ENCODE results near the gene GRIN2D.

The GRIN2D gene

GRCh38 chr19:48421548-48421947 lies 28.1 kb downstream of the GRIN2D start:
- TF ChIP-seq CTCF (conservative IDR thresholded peaks at IDR 0.05; ENCODE audit: low read depth, low read length) = no peak

DNA sequence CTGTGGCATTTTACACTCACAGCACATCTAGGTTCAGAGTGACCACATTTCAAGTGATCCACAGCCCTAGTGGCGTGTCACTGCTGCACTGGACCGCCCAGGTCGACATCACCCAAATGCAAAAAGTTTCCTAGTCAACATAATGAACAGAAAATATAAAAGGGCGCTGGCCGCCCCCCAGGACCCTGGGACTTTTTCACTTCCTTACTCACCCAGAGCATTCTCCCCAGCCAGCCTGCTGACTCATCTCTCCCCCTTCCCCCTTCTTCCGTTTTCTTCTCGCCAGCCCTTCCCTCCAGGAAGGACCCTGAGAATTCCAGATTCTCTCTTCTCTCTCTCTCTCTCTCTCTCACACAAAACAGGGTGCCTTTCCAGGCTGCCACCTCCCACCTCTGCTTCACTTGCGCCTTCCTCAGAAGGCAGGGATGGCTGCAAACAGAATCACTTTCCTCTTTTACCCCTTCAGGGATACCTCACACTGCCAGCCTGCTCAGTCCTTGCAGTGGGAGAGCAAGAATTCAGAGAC lies 31.3 kb downstream of the GRIN2D start:
- Histone ChIP-seq H3K36me3 (ENCODE audit: insufficient read depth) (no peaks in the 10 kb centered on the region), H3K79me2 (ENCODE audit: insufficient read depth, low read depth) (no peaks in the 10 kb centered on the region), H3K4me3 (IDR thresholded peaks at IDR 0.05; ENCODE audit: insufficient read depth, low read depth, low read length) (no peak overlapping the region), H3K9ac (no peak overlapping the region), H3K27me3 (ENCODE audit: insufficient read depth, low read depth) (no peaks in the 10 kb centered on the region; the same call in 1 of the 2 replicates), H3K4me1 (ENCODE audit: low read depth, poor library complexity, severe bottlenecking) (no peaks in the 10 kb centered on the region), H2AFZ (ENCODE audit: low read depth) (no peak overlapping the region), H3K4me2 (no peak overlapping the region), H3K27ac (no peak overlapping the region), H4K20me1 (ENCODE audit: insufficient read depth) (no peaks in the 10 kb centered on the region)
- no peak for TF ChIP-seq CTCF (conservative IDR thresholded peaks at IDR 0.05; ENCODE audit: low read depth, low read length)

More at GRCh38 chr19:48421548-48421947, 28.1 kb downstream of the GRIN2D start:
- Histone ChIP-seq H3K4me1 (ENCODE audit: low read depth, poor library complexity, severe bottlenecking) (peaks cover 28% of the 10 kb centered on the region), H4K20me1 (ENCODE audit: insufficient read depth) (no peaks in the 10 kb centered on the region), H3K27ac (no peak overlapping the region), H3K4me2 (no peak overlapping the region), H3K36me3 (ENCODE audit: insufficient read depth) (no peaks in the 10 kb centered on the region), H2AFZ (ENCODE audit: low read depth) (no peak overlapping the region), H3K4me3 (IDR thresholded peaks at IDR 0.05; ENCODE audit: insufficient read depth, low read depth, low read length) (no peak overlapping the region), H3K9ac (no peak overlapping the region), H3K79me2 (ENCODE audit: insufficient read depth, low read depth) (no peaks in the 10 kb centered on the region), H3K27me3 (ENCODE audit: insufficient read depth, low read depth) (no peaks in the 10 kb centered on the region; the same call in 1 of the 2 replicates)

GRCh38 chr19:48428670-48429069 lies 35.2 kb downstream of the GRIN2D start:
- no peak overlapping the region for H2AFZ ChIP-seq (ENCODE audit: low read depth)
- H3K36me3 ChIP-seq (ENCODE audit: insufficient read depth) = no peaks in the 10 kb centered on the region
- TF ChIP-seq CTCF (conservative IDR thresholded peaks at IDR 0.05; ENCODE audit: low read depth, low read length) = no peak
- no peaks in the 10 kb centered on the region for H3K79me2 ChIP-seq (ENCODE audit: insufficient read depth, low read depth)
- H3K4me2 ChIP-seq = no peak overlapping the region
- no peaks in the 10 kb centered on the region for H4K20me1 ChIP-seq (ENCODE audit: insufficient read depth)
- no peak overlapping the region for H3K27ac ChIP-seq
- H3K4me3 ChIP-seq (IDR thresholded peaks at IDR 0.05; ENCODE audit: insufficient read depth, low read depth, low read length) = no peak overlapping the region
- no peaks in the 10 kb centered on the region for H3K4me1 ChIP-seq (ENCODE audit: low read depth, poor library complexity, severe bottlenecking)
- no peak overlapping the region for H3K9ac ChIP-seq
- H3K27me3 ChIP-seq (ENCODE audit: insufficient read depth, low read depth) = no peaks in the 10 kb centered on the region; the same call in 1 of the 2 replicates

GRCh38 chr19:48433337-48433736 lies 39.9 kb downstream of the GRIN2D start:
- no peak for TF ChIP-seq CTCF (conservative IDR thresholded peaks at IDR 0.05; ENCODE audit: low read depth, low read length)
- no peak overlapping the region for H3K27ac ChIP-seq
- H4K20me1 ChIP-seq (ENCODE audit: insufficient read depth) = no peaks in the 10 kb centered on the region
- no peaks in the 10 kb centered on the region for H3K4me1 ChIP-seq (ENCODE audit: low read depth, poor library complexity, severe bottlenecking)
- no peaks in the 10 kb centered on the region for H3K79me2 ChIP-seq (ENCODE audit: insufficient read depth, low read depth)
- no peaks in the 10 kb centered on the region; the same call in 1 of the 2 replicates for H3K27me3 ChIP-seq (ENCODE audit: insufficient read depth, low read depth)
- H3K4me2 ChIP-seq = no peak overlapping the region
- H3K9ac ChIP-seq = no peak overlapping the region
- H2AFZ ChIP-seq (ENCODE audit: low read depth) = no peak overlapping the region
- no peak overlapping the region for H3K4me3 ChIP-seq (IDR thresholded peaks at IDR 0.05; ENCODE audit: insufficient read depth, low read depth, low read length)
- no peaks in the 10 kb centered on the region for H3K36me3 ChIP-seq (ENCODE audit: insufficient read depth)
